ENCODE results near the gene ADRM1.

DNA sequence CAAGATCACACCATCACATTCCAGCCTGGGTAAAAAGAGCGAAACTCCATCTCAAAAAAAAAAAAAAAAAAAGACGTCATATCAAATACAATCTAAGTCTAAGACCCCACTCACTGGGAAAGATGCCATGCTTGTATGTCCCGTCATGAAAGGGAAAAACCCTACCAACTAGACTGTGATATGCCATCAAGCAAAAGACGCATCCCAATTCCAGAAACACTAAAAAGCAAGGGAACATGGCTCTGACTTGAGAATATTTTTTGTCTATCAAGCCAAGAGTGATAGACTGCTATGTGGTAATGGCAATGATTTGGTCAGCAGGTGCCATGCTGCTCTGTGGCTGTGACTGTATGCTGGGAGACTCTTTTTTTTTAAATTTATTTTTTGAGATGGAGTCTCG is 41.3 kb downstream of the ADRM1 start:
- no peak for TF ChIP-seq EZH2phosphoT487 (IDR thresholded peaks at IDR 0.05; ENCODE audit: borderline replicate concordance, low read depth, low read length)
- TF ChIP-seq, protein P1, sequence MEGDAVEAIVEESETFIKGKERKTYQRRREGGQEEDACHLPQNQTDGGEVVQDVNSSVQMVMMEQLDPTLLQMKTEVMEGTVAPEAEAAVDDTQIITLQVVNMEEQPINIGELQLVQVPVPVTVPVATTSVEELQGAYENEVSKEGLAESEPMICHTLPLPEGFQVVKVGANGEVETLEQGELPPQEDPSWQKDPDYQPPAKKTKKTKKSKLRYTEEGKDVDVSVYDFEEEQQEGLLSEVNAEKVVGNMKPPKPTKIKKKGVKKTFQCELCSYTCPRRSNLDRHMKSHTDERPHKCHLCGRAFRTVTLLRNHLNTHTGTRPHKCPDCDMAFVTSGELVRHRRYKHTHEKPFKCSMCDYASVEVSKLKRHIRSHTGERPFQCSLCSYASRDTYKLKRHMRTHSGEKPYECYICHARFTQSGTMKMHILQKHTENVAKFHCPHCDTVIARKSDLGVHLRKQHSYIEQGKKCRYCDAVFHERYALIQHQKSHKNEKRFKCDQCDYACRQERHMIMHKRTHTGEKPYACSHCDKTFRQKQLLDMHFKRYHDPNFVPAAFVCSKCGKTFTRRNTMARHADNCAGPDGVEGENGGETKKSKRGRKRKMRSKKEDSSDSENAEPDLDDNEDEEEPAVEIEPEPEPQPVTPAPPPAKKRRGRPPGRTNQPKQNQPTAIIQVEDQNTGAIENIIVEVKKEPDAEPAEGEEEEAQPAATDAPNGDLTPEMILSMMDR (conservative IDR thresholded peaks at IDR 0.05; ENCODE audit: low read length): no peak

All from OCI-LY7 (cell line).